Endothelial cell of umbilical vein (primary cell): ENCODE measurements around the gene AQP12A. TPM values are rescaled to one million over a fixed set of nuclear protein-coding genes. Genes with fewer than 3 reads are reported as not detected.

Source experiments
- BruUV-seq: library from RNA; stranded (reverse); fragments of 400-500 nt; replicated peaks from 2 replicates; lab custom pipeline; 2021; lab: Mats Ljungman, UMichigan
- CTCF ChIA-PET: fragments of 300-600, 350-600 bp; sonication (Branson Sonifier 250); formaldehyde crosslinking; loops from one replicate; lab custom pipeline; 2021; ENCODE audit warnings: antibody characterized with exemption, inconsistent platforms; lab: Charles Lee
- POLR2A ChIA-PET: fragments of 300-600, 350-600 bp; sonication (Branson Sonifier 250); formaldehyde crosslinking; loops from one replicate; lab custom pipeline; 2021; ENCODE audit warnings: antibody characterized with exemption, inconsistent platforms; lab: Charles Lee
- DNase-seq: peaks from one replicate; pipeline ENCODE4 v3.0.0-alpha.2; 2011; ENCODE audit warnings: low read depth, low spot score
- FAIRE-seq: peaks from 2 replicates; lab custom pipeline; 2011; peaks lifted over from hg19 to GRCh38; lab: Jason Lieb, UNC
- H2AFZ ChIP-seq: 2 replicates; pipeline ENCODE4 v1.6.0; 2012; ENCODE audit warnings: low read depth, low read length, control low read depth, inconsistent platforms
- H3K27ac ChIP-seq: 2 replicates; pipeline ENCODE4 v1.5.1; 2011; ENCODE audit warnings: low read depth, mild to moderate bottlenecking, control low read depth, low read length, moderate library complexity; ENCODE audit not compliant: insufficient read depth
- H3K27me3 ChIP-seq, 2 experiments: 2 replicates each; pipeline versions ENCODE4 v1.6.0 to v1.6.1; 2011; ENCODE audit warnings: low read length in 2 of 2, mixed read lengths in 1 of 2; ENCODE audit not compliant: control insufficient read depth in 2 of 2, insufficient read depth in 2 of 2
- H3K36me3 ChIP-seq, 2 experiments: 2 replicates in 1 of 2; 3 replicates in 1 of 2; pipeline ENCODE4 v1.5.1; 2011; ENCODE audit warnings: low read length in 2 of 2, mild to moderate bottlenecking in 1 of 2, moderate library complexity in 1 of 2; ENCODE audit not compliant: control insufficient read depth in 2 of 2, insufficient read depth in 2 of 2; ENCODE audit errors: extremely low read depth in 1 of 2
- H3K4me1 ChIP-seq: 3 replicates; pipeline ENCODE4 v1.5.1; 2011; ENCODE audit warnings: mild to moderate bottlenecking, low read length; ENCODE audit not compliant: control insufficient read depth, insufficient read depth; ENCODE audit errors: extremely low read depth
- H3K4me2 ChIP-seq: 2 replicates; pipeline ENCODE4 v1.6.1; 2011; ENCODE audit warnings: low read length, control low read depth, mixed read lengths; ENCODE audit not compliant: insufficient read depth
- H3K4me3 ChIP-seq, 3 experiments: fragments of 200-600 bp in 1 of 3; sonication (generic), shearing (Covaris generic) in 1 of 3; replicated peaks in 1 of 3; 2 replicates each; pipeline ENCODE4 v1.5.1; 2011 to 2016; ENCODE audit warnings: control low read depth in 3 of 3, low read length in 3 of 3, mild to moderate bottlenecking in 2 of 3, inconsistent platforms in 1 of 3, low read depth in 1 of 3, moderate library complexity in 1 of 3; ENCODE audit not compliant: insufficient read depth in 1 of 3
- H3K79me2 ChIP-seq: 2 replicates; pipeline ENCODE4 v1.6.0; 2012; ENCODE audit warnings: low read length, inconsistent platforms; ENCODE audit not compliant: control insufficient read depth, insufficient read depth
- H3K9ac ChIP-seq: replicated peaks from 2 replicates; pipeline ENCODE3; 2011; ENCODE audit warnings: low read length, control low read depth; ENCODE audit not compliant: insufficient read depth; ENCODE audit errors: extremely low read depth
- H3K9me1 ChIP-seq: replicated peaks from 3 replicates; pipeline ENCODE4 v1.6.0; 2011; ENCODE audit warnings: mild to moderate bottlenecking, low read length; ENCODE audit not compliant: control insufficient read depth, insufficient read depth; ENCODE audit errors: extremely low read depth
- H3K9me3 ChIP-seq: replicated peaks from 2 replicates; pipeline ENCODE4 v1.5.1; 2012; ENCODE audit warnings: low read length, inconsistent platforms; ENCODE audit not compliant: control insufficient read depth, insufficient read depth
- H4K20me1 ChIP-seq: replicated peaks from 2 replicates; pipeline ENCODE3; 2011; ENCODE audit warnings: mild to moderate bottlenecking, low read length; ENCODE audit not compliant: control insufficient read depth, insufficient read depth; ENCODE audit errors: extremely low read depth
- CTCF ChIP-seq, 2 donors: IDR thresholded peaks; 1 replicate in 1 of 2; 2 replicates in 1 of 2; pipeline ENCODE4 v1.5.1; 2011; ENCODE audit warnings: low read length in 2 of 2, mild to moderate bottlenecking in 2 of 2, moderate library complexity in 2 of 2, control low read depth in 1 of 2, inconsistent platforms in 1 of 2, low read depth in 1 of 2; ENCODE audit not compliant: insufficient read depth in 1 of 2; ENCODE audit errors: extremely low read depth in 1 of 2
- EZH2 ChIP-seq: IDR thresholded peaks from 2 replicates; pipeline ENCODE4 v1.6.1; 2012; ENCODE audit warnings: borderline replicate concordance, low read depth, mild to moderate bottlenecking, moderate library complexity, low read length, inconsistent platforms; ENCODE audit not compliant: severe bottlenecking
- FOS ChIP-seq: IDR thresholded peaks from 2 replicates; pipeline ENCODE4 v1.6.1; 2011; ENCODE audit warnings: mild to moderate bottlenecking, low read length, moderate library complexity, borderline replicate concordance; ENCODE audit not compliant: insufficient read depth
- GATA2 ChIP-seq: IDR thresholded peaks from 2 replicates; pipeline ENCODE4 v1.7.0; 2011; ENCODE audit warnings: low read depth, mild to moderate bottlenecking, moderate library complexity, mixed read lengths, low read length; ENCODE audit not compliant: insufficient read length, insufficient read depth
- JUN ChIP-seq: IDR thresholded peaks from 2 replicates; pipeline ENCODE4 v1.6.1; 2011; ENCODE audit warnings: borderline replicate concordance, low read depth; ENCODE audit not compliant: insufficient read length, insufficient read depth
- MAX ChIP-seq: IDR thresholded peaks from 2 replicates; pipeline ENCODE4 v1.6.1; 2011; ENCODE audit not compliant: insufficient read depth, insufficient read length
- MYC ChIP-seq: IDR thresholded peaks from one replicate; pipeline ENCODE4 v1.6.1; 2011; ENCODE audit warnings: mild to moderate bottlenecking, low read depth, low read length
- POLR2A ChIP-seq: IDR thresholded peaks from 2 replicates; pipeline ENCODE4 v1.6.1; 2012; ENCODE audit warnings: low read depth, mild to moderate bottlenecking, control low read depth, low read length
- POLR2AphosphoS5 ChIP-seq: IDR thresholded peaks from 2 replicates; pipeline ENCODE4 v1.6.1; 2012; ENCODE audit warnings: low read depth, mild to moderate bottlenecking, control low read depth, low read length, moderate library complexity; ENCODE audit not compliant: insufficient read depth
- dilution Hi-C: fragments of 300-500 bp; cut with MboI; formaldehyde crosslinking; loops from one replicate; pipeline ENCODE4 v1.15.0; 2019; ENCODE audit warnings: low sequenced_read_pairs; ENCODE audit not compliant: extremely low pct_ligation_motif_present
- intact Hi-C: fragments of 100-400 bp; cut with micrococcal nuclease; formaldehyde crosslinking; loops from one replicate; pipeline ENCODE4 v1.10.0; 2022
- polyA plus RNA-seq, 4 experiments: library from polyadenylated mRNA; depleted of rRNA in 3 of 4; stranded (reverse) in 3 of 4; unstranded in 1 of 4; fragments of >200 nt; gene quantifications; 2 replicates each; pipeline versions ENCODE4 v1.2.1 to v1.2.3, GENCODE V29; 2011 to 2012; ENCODE audit warnings: missing spikeins in 1 of 4
- total RNA-seq: library from RNA; stranded (reverse); gene quantifications from 2 replicates; pipeline ENCODE4 v1.2.3, GENCODE V29; 2021

AQP12A gene
- total and polyA plus RNA-seq, 2 donors (not counting 3 experiments of a cell fraction or from before 2014, with no cell fraction given): not detected

- H3K79me2 ChIP-seq: no peaks in the 10 kb centered on the region
- DNase-seq (no peak), FAIRE-seq (no peak)
- H3K9me3 ChIP-seq: no peaks in the 10 kb centered on the region
- BruUV-seq: no TSS peak
- TF ChIP-seq CTCF (IDR thresholded peaks at IDR 0.05; ENCODE audit: extremely low read depth in 1 of 2, insufficient read depth in 1 of 2, low read depth in 1 of 2, low read length in 2 of 2) (no peak), POLR2AphosphoS5 (no peak), GATA2 (no peak), MAX (no peak), FOS (no peak), EZH2 (no peak), MYC (no peak), POLR2A (no peak), JUN (no peak)
- POLR2A ChIA-PET: no interaction called here
- no peak overlapping the region for H2AFZ ChIP-seq
- CTCF ChIA-PET: no interaction called here
- no peaks in the 10 kb centered on the region for H3K36me3 ChIP-seq
- dilution Hi-C loops (no loop called here), intact Hi-C loops (no loop called here)
- no peaks in the 10 kb centered on the region for H3K4me1 ChIP-seq
- no peaks in the 10 kb centered on the region for H3K9me1 ChIP-seq
- no peaks in the 10 kb centered on the region for H4K20me1 ChIP-seq
- no peak overlapping the region for H3K9ac ChIP-seq
- no peak overlapping the region for H3K4me3 ChIP-seq
- no peak overlapping the region for H3K27ac ChIP-seq
- no peak overlapping the region for H3K4me2 ChIP-seq
- no peaks in the 10 kb centered on the region for H3K27me3 ChIP-seq
These were observed 5.2 kb upstream of the AQP12A start for GRCh38 chr2:240686460-240686859.
